Peyer's patch (tissue), 4 donors: ENCODE data around the gene GALP. TPM values are rescaled to one million over a fixed set of nuclear protein-coding genes. Genes with fewer than 3 reads are reported as not detected.

Experiments used
- DNase-seq, 3 donors: peaks; one replicate each; pipeline ENCODE4 v3.0.0-alpha.2; 2017 to 2019
- H3K27ac ChIP-seq, 4 donors: fragments of 200-600 bp; sonication (generic); one replicate each; pipeline ENCODE4 v1.5.1; 2016 to 2019
- H3K27me3 ChIP-seq, 2 donors: fragments of 200-600 bp; sonication (generic); one replicate each; pipeline ENCODE4 v1.5.1; 2019
- H3K36me3 ChIP-seq, 3 donors: fragments of 200-600 bp; sonication (generic); one replicate each; pipeline ENCODE4 v1.5.1; 2016 to 2019
- H3K4me1 ChIP-seq, 4 donors: fragments of 200-600 bp; sonication (generic); one replicate each; pipeline ENCODE4 v1.5.1; 2016 to 2019
- H3K4me3 ChIP-seq, 4 donors: fragments of 200-600 bp; sonication (generic); 1 replicate in 3 of 4; 2 replicates in 1 of 4; pipeline ENCODE4 v1.5.1; 2016 to 2019; ENCODE audit warnings: mild to moderate bottlenecking in 1 of 4
- H3K9me3 ChIP-seq, 4 donors: fragments of 200-600 bp; sonication (generic); one replicate each; pipeline ENCODE4 v1.5.1; 2016 to 2019; ENCODE audit warnings: mild to moderate bottlenecking in 1 of 4
- POLR2A ChIP-seq, 2 donors: fragments of 450-650 bp; IDR thresholded peaks; one replicate each; pipeline ENCODE4 v1.5.1; 2017; ENCODE audit warnings: antibody characterized with exemption in 2 of 2, mild to moderate bottlenecking in 2 of 2, moderate library complexity in 2 of 2
- total RNA-seq, 4 donors: library from RNA; depleted of rRNA; stranded (reverse); fragments of >200 nt; gene quantifications; one replicate each; pipeline ENCODE4 v1.1.0, GENCODE V29; 2016
- TF ChIP-seq, protein P1 (sequence below), 6 experiments: fragments of 450-650 bp in 4 of 6; fragments of 200-600 bp in 2 of 6; sonication (generic) in 1 of 6; IDR thresholded peaks; one replicate each; pipeline ENCODE4 v1.5.1; 2017 to 2019; ENCODE audit warnings: antibody characterized with exemption in 6 of 6, mild to moderate bottlenecking in 3 of 6, moderate library complexity in 1 of 6

Gene GALP
- total RNA-seq, 4 donors from 2014 or later, result not detected

DNA sequence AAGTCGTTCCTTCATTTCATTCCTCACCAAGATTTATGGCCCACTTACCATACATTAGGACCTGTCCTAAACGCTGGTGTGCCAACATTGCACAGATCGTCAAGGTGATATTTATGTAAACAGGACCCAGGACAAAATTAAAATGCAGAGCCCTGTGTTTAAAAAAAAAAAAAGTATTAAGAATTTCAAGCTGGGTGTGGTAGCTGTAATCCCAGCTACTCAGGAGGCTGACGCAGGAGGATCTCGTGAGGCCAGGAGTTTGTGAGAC, 41.2 kb upstream of the GALP start:
- Histone ChIP-seq H3K36me3 (no peaks in the 10 kb centered on the region), H3K27ac (no peak overlapping the region), H3K9me3 (no peaks in the 10 kb centered on the region), H3K27me3 (no peaks in the 10 kb centered on the region), H3K4me3 (no peak overlapping the region), H3K4me1 (no peaks in the 10 kb centered on the region)
- DNase-seq, result no peak
- TF ChIP-seq, protein P1, sequence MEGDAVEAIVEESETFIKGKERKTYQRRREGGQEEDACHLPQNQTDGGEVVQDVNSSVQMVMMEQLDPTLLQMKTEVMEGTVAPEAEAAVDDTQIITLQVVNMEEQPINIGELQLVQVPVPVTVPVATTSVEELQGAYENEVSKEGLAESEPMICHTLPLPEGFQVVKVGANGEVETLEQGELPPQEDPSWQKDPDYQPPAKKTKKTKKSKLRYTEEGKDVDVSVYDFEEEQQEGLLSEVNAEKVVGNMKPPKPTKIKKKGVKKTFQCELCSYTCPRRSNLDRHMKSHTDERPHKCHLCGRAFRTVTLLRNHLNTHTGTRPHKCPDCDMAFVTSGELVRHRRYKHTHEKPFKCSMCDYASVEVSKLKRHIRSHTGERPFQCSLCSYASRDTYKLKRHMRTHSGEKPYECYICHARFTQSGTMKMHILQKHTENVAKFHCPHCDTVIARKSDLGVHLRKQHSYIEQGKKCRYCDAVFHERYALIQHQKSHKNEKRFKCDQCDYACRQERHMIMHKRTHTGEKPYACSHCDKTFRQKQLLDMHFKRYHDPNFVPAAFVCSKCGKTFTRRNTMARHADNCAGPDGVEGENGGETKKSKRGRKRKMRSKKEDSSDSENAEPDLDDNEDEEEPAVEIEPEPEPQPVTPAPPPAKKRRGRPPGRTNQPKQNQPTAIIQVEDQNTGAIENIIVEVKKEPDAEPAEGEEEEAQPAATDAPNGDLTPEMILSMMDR (IDR thresholded peaks at IDR 0.05), result no peak
- TF ChIP-seq POLR2A (IDR thresholded peaks at IDR 0.05), result no peak

GRCh38 chr19:56136362-56136761, 39.4 kb upstream of the GALP start:
- H3K27ac ChIP-seq, result no peak overlapping the region
- no peaks in the 10 kb centered on the region for H3K36me3 ChIP-seq
- no peak for DNase-seq
- no peaks in the 10 kb centered on the region for H3K9me3 ChIP-seq
- no peak overlapping the region for H3K4me3 ChIP-seq
- H3K27me3 ChIP-seq, result no peaks in the 10 kb centered on the region
- TF ChIP-seq POLR2A (IDR thresholded peaks at IDR 0.05), result no peak
- H3K4me1 ChIP-seq, result peaks cover 0 to 7% (median 0%) of the 10 kb centered on the region in 4 donors

DNA sequence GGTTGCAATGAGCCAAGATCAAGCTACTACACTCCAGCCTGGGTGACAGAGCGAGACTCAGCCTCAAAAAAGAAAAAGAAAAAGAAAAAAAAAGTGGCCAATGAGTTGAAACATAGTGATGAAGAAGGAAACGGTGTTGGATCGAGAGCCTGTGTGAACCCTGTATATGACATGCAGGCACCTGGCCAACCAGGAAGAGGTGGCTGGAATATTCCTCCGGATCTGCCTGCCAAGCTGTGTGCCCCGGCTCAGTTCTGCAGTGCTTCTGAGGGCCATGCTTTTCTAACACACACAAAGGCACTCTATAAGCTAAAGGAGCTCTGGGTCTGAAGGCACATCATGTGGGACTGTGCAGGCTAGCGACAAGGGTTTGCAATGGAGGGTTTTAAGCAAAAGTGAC, 38.4 kb upstream of the GALP start:
- peaks cover 0 to 13% (median 2%) of the 10 kb centered on the region in 4 donors for H3K4me1 ChIP-seq

DNA sequence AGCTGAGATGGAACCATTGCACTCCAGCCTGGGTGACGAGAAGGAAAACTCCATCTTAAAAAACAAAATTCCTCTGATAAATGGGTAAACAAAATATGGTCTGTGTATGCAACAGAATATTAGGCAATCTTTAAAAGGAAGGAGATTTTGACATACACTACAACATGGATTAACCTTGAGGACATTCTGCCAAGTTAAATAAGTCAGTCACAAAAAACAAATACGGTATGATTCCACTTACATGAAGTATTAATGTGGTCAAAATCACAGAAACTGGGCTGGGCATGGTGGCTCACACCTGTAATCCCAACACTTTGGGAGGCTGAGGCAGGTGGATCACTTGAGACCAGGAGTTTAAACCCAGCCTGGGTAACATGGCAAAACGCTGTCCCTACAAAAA, 37.7 kb upstream of the GALP start:
- peak overlapping the region in 2 of 4 donors; percentile 54 to 56 for H3K27ac ChIP-seq
- peaks cover 0 to 20% (median 2%) of the 10 kb centered on the region in 4 donors for H3K4me1 ChIP-seq
- no peak for DNase-seq
- no peaks in the 10 kb centered on the region for H3K36me3 ChIP-seq
- H3K27me3 ChIP-seq, result no peaks in the 10 kb centered on the region
- no peaks in the 10 kb centered on the region for H3K9me3 ChIP-seq
- TF ChIP-seq, protein P1 (IDR thresholded peaks at IDR 0.05), result no peak
- no peak for TF ChIP-seq POLR2A (IDR thresholded peaks at IDR 0.05)
- no peak overlapping the region for H3K4me3 ChIP-seq

More for the DNA sequence above, 38.4 kb upstream of the GALP start:
- no peaks in the 10 kb centered on the region for H3K27me3 ChIP-seq
- no peak overlapping the region for H3K4me3 ChIP-seq
- H3K27ac ChIP-seq, result peak overlapping the region in 2 of 4 donors; percentile 54 to 56
- H3K36me3 ChIP-seq, result no peaks in the 10 kb centered on the region
- no peaks in the 10 kb centered on the region for H3K9me3 ChIP-seq
- TF ChIP-seq, protein P1 (IDR thresholded peaks at IDR 0.05), result no peak
- peak in 1 of 2 donors; percentile 8 for TF ChIP-seq POLR2A (IDR thresholded peaks at IDR 0.05)
- peak in 2 of 3 donors; percentile 80 to 82 for DNase-seq

DNA sequence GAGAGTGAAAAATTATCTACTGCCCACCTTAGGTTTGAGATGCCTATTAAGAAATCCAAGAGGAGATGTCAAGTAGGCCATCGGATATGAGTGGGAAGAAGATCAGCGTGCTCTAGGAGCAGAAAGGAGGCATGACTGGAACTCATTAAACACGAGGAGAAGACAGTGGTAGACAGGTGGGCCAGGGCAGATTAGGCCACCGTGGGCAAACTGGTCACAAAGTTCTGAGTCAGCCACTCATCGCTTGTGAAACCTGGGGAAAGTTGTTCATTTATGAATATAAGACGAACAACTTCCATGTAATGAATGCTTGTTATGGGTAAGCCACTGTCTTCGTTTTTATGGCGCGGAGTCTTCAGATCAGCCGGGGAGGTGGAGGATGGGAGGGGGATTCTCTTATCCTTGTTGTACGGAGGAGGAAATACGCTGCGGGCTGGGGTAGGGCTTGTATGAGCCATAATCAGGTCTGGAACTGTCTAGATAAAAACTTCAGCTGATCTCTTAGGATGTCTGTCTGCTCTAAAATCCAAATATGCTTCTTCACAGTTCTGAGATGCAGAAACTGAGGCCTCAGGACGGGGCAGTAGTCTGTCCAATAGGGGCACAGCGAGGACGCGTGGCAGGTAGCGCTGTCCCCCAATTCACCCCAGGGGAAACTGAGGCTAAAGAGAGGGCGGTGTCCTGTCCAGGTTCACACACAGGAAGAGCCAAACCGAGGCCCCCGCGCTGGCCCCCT, 35.8 kb upstream of the GALP start:
- H3K4me3 ChIP-seq, result peak overlapping the region; percentile 50 to 71 (median 62)
- DNase-seq, result no peak
- no peaks in the 10 kb centered on the region for H3K27me3 ChIP-seq
- H3K36me3 ChIP-seq, result no peaks in the 10 kb centered on the region
- peak overlapping the region; percentile 67 to 86 (median 83) for H3K27ac ChIP-seq
- TF ChIP-seq, protein P1 (IDR thresholded peaks at IDR 0.05), result no peak
- TF ChIP-seq POLR2A (IDR thresholded peaks at IDR 0.05), result no peak
- H3K4me1 ChIP-seq, result peaks cover 0 to 23% (median 2%) of the 10 kb centered on the region in 4 donors
- H3K9me3 ChIP-seq, result no peaks in the 10 kb centered on the region

GRCh38 chr19:56140583-56141416, 35.0 kb upstream of the GALP start, which contains the start of gene ZNF444:
TSS of gene ZNF444 (plus strand) at chr19:56141287. CDS start at chr19:56146912, 5,625 bp downstream.
- TF ChIP-seq POLR2A (IDR thresholded peaks at IDR 0.05), result peak in 1 of 2 donors; percentile 32
- TF ChIP-seq, protein P1 (IDR thresholded peaks at IDR 0.05), result no peak
- Histone ChIP-seq H3K36me3 (no peaks in the 10 kb centered on the region), H3K4me1 (peaks cover 0 to 23% (median 2%) of the 10 kb centered on the region in 4 donors)

More at GRCh38 chr19:56140583-56141416, 35.0 kb upstream of the GALP start, which contains the start of gene ZNF444:
- DNase-seq, result peak; percentile 98 to 100 (median 99)
- no peaks in the 10 kb centered on the region for H3K9me3 ChIP-seq
- peak within 1 kb of the TSS; percentile 50 to 71 (median 62) for H3K4me3 ChIP-seq
- no peaks in the 10 kb centered on the region for H3K27me3 ChIP-seq
- peak within 1 kb of the TSS; percentile 67 to 86 (median 83) for H3K27ac ChIP-seq
